OCI-LY1 (cell line): ENCODE results near the gene POFUT1.

Experiments used
- CTCF ChIP-seq: fragments of 200-600 bp; sonication (generic), shearing (Covaris generic); IDR thresholded peaks from 2 replicates; pipeline ENCODE4 v1.5.1; 2017; ENCODE audit warnings: mild to moderate bottlenecking, antibody characterized with exemption, low read length, moderate library complexity, mixed read lengths
- EZH2 ChIP-seq: fragments of 200-600 bp; sonication (generic), shearing (Covaris generic); IDR thresholded peaks from 2 replicates; pipeline ENCODE4 v1.8.0; 2017; ENCODE audit warnings: borderline replicate concordance, mixed run types, mild to moderate bottlenecking, antibody characterized with exemption, low read length, moderate library complexity, mixed read lengths

GRCh38 chr20:32165836-32166545 is 41.7 kb upstream of the POFUT1 start:
- no peak for TF ChIP-seq CTCF
- TF ChIP-seq EZH2: no peak
